Subcutaneous abdominal adipose tissue (tissue), 5 donors: ENCODE results near the gene TEX55.

ENCODE experiments used
- H3K27ac ChIP-seq: one replicate; pipeline ENCODE4 v1.7.0; 2013; ENCODE audit warnings: low read depth, mild to moderate bottlenecking, inconsistent platforms, low read length, moderate library complexity
- H3K27me3 ChIP-seq, 5 donors: one replicate each; pipeline ENCODE4 v1.7.0; 2013; ENCODE audit warnings: low read length in 5 of 5, inconsistent platforms in 1 of 5; ENCODE audit not compliant: control insufficient read depth in 5 of 5, insufficient read depth in 4 of 5
- H3K36me3 ChIP-seq, 5 donors: one replicate each; pipeline ENCODE4 v1.7.0; 2013; ENCODE audit warnings: low read length in 5 of 5; ENCODE audit not compliant: control insufficient read depth in 5 of 5, insufficient read depth in 5 of 5
- H3K4me1 ChIP-seq, 5 donors: one replicate each; pipeline ENCODE4 v1.7.0; 2013; ENCODE audit warnings: low read length in 5 of 5, mild to moderate bottlenecking in 3 of 5, moderate library complexity in 1 of 5; ENCODE audit not compliant: control insufficient read depth in 5 of 5, insufficient read depth in 5 of 5
- H3K4me3 ChIP-seq, 5 donors: one replicate each; pipeline ENCODE4 v1.7.0; 2013; ENCODE audit warnings: low read length in 5 of 5, low read depth in 1 of 5
- H3K9ac ChIP-seq, 5 donors: one replicate each; pipeline ENCODE4 v1.7.0; 2013; ENCODE audit warnings: low read length in 5 of 5, mild to moderate bottlenecking in 4 of 5, moderate library complexity in 3 of 5
- H3K9me3 ChIP-seq, 5 donors: one replicate each; pipeline ENCODE4 v1.7.0; 2013; ENCODE audit warnings: low read length in 5 of 5; ENCODE audit not compliant: control insufficient read depth in 5 of 5
- donor health status: healthy.
- donor health status: healthy.
- donor health status: healthy.
- donor health status: healthy.
- donor health status: healthy.

The TEX55 gene

DNA sequence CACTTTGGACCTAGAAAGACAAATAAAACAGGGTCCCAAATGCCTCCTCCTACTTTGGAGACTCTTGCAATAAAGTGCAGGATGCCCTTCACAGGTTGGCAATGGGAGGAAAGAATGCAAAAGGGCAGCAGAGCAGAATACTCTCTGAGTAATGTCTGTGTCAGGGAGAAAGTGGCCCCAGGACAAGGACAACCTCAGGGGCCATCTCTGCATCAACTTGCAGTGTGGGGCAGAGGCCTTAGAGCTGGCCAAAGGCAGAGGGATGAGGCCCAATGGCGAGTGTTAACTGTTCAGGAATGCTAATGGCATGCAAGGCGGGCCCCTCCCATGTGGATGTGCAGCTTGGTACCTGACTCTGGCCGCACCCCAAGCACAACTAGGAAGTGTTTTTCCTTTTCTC is 35.8 kb downstream of the TEX55 start:
- Histone ChIP-seq H3K4me1 (no peaks in the 10 kb centered on the region), H3K9ac (no peak overlapping the region), H3K9me3 (no peaks in the 10 kb centered on the region), H3K36me3 (no peaks in the 10 kb centered on the region), H3K4me3 (no peak overlapping the region), H3K27ac (no peak overlapping the region), H3K27me3 (no peaks in the 10 kb centered on the region)

DNA sequence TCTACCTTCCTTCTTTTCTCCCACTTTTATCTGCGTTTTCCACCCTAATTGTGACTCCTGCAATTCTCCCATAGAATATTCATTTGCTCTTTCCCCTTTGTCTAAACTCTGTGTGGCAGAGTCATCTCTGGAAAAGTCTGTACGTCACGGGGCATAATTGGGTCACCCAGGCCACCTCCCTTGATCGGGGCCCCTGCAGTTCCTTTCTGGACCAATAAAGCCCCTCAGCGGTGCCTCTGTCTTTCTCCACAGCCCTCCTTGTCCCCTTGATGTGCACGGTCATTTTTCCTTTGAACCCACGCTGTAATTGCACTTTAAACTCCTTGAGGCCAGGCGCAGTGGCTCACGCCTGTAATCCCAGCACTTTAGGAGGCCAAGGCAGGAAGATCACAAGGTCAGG is 38.1 kb downstream of the TEX55 start:
- no peak overlapping the region for H3K4me3 ChIP-seq
- H3K9ac ChIP-seq = no peak overlapping the region
- no peaks in the 10 kb centered on the region for H3K36me3 ChIP-seq
- no peaks in the 10 kb centered on the region for H3K9me3 ChIP-seq
- no peaks in the 10 kb centered on the region for H3K4me1 ChIP-seq
- no peak overlapping the region for H3K27ac ChIP-seq
- no peaks in the 10 kb centered on the region for H3K27me3 ChIP-seq

- H3K4me3 ChIP-seq = no peak overlapping the region
- no peak overlapping the region for H3K9ac ChIP-seq
- no peaks in the 10 kb centered on the region for H3K36me3 ChIP-seq
- no peaks in the 10 kb centered on the region for H3K9me3 ChIP-seq
- H3K4me1 ChIP-seq = no peaks in the 10 kb centered on the region
- H3K27ac ChIP-seq = no peak overlapping the region
- no peaks in the 10 kb centered on the region for H3K27me3 ChIP-seq
These were observed 39.0 kb downstream of the TEX55 start for GRCh38 chr3:119184796-119185570.

DNA sequence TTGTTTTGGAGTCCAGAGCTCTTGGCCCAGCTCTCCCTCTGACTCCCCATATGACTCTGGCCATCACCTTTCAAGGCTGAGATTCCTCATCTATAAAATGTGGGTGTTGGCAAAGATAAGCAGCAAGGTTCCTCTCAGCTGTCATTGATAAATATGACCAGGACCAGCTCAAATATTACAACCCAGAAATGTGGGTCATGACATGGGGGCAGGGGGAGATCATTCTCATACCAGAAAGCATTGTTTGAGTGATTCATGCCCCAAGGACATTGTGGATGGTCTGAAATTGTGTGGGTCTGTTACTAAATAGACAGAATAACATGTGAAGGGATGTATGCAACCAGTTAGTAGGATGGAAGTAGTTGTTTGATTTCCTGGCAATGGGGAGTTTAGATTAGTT is 41.3 kb downstream of the TEX55 start:
- Histone ChIP-seq H3K9me3 (no peaks in the 10 kb centered on the region), H3K9ac (no peak overlapping the region), H3K36me3 (no peaks in the 10 kb centered on the region), H3K4me1 (no peaks in the 10 kb centered on the region), H3K27ac (no peak overlapping the region), H3K27me3 (no peaks in the 10 kb centered on the region), H3K4me3 (no peak overlapping the region)

GRCh38 chr3:119191800-119192199 is 45.8 kb downstream of the TEX55 start:
- Histone ChIP-seq H3K9ac (no peak overlapping the region), H3K27ac (no peak overlapping the region), H3K9me3 (no peaks in the 10 kb centered on the region), H3K36me3 (no peaks in the 10 kb centered on the region), H3K4me3 (no peak overlapping the region), H3K27me3 (no peaks in the 10 kb centered on the region), H3K4me1 (no peaks in the 10 kb centered on the region)

GRCh38 chr3:119194237-119195150 is 48.5 kb downstream of the TEX55 start:
- Histone ChIP-seq H3K9me3 (no peaks in the 10 kb centered on the region), H3K9ac (no peak overlapping the region), H3K27me3 (no peaks in the 10 kb centered on the region), H3K36me3 (no peaks in the 10 kb centered on the region), H3K4me1 (no peaks in the 10 kb centered on the region), H3K4me3 (no peak overlapping the region), H3K27ac (no peak overlapping the region)

DNA sequence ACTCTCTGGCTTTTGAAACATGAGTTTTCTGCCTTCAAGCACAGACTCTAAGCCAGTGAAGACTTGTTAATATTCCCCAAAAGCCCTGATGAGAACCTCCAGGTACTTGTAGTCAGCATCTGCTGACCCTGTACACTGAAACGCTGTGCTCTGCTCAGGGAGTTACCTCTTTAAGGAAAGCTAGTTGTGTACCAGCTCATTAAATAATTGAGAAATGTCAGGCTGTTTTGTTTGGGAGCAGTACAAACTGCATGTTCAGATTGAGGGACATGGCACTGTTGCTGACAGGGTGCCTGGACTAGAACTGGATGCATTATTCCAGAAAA is 49.1 kb downstream of the TEX55 start:
- H3K9ac ChIP-seq = no peak overlapping the region
- H3K9me3 ChIP-seq = no peaks in the 10 kb centered on the region
- no peak overlapping the region for H3K27ac ChIP-seq
- H3K36me3 ChIP-seq = no peaks in the 10 kb centered on the region
- no peaks in the 10 kb centered on the region for H3K4me1 ChIP-seq
- no peak overlapping the region for H3K4me3 ChIP-seq
- no peaks in the 10 kb centered on the region for H3K27me3 ChIP-seq

GRCh38 chr3:119195911-119196310 is 49.9 kb downstream of the TEX55 start:
- H3K9ac ChIP-seq = no peak overlapping the region
- no peaks in the 10 kb centered on the region for H3K27me3 ChIP-seq
- H3K36me3 ChIP-seq = no peaks in the 10 kb centered on the region
- H3K27ac ChIP-seq = no peak overlapping the region
- H3K9me3 ChIP-seq = no peaks in the 10 kb centered on the region
- H3K4me1 ChIP-seq = no peaks in the 10 kb centered on the region
- H3K4me3 ChIP-seq = no peak overlapping the region
